HS-27A (cell line): ENCODE results near the gene SPAG16.

Source experiments
- DNase-seq: peaks from one replicate; pipeline ENCODE4 v3.0.0-alpha.2; 2012; ENCODE audit warnings: low read depth, missing footprints

SPAG16 gene

GRCh38 chr2:214088536-214088935, 804.3 kb downstream of the SPAG16 start:
- no peak for DNase-seq

GRCh38 chr2:214096208-214096715, 812.0 kb downstream of the SPAG16 start:
- no peak for DNase-seq

GRCh38 chr2:214098811-214099210, 814.5 kb downstream of the SPAG16 start:
- no peak for DNase-seq

GRCh38 chr2:214100488-214100887, 816.2 kb downstream of the SPAG16 start:
- no peak for DNase-seq

GRCh38 chr2:214103276-214104001, 819.2 kb downstream of the SPAG16 start:
- no peak for DNase-seq

- no peak for DNase-seq
These were observed 820.0 kb downstream of the SPAG16 start for GRCh38 chr2:214104219-214104618.

GRCh38 chr2:214104967-214105366, 820.7 kb downstream of the SPAG16 start:
- DNase-seq, result no peak

- DNase-seq, result no peak
These were observed 823.5 kb downstream of the SPAG16 start for GRCh38 chr2:214107726-214108125.

GRCh38 chr2:214108598-214108997, 824.3 kb downstream of the SPAG16 start:
- no peak for DNase-seq

- DNase-seq, result no peak
These were observed 832.8 kb downstream of the SPAG16 start for GRCh38 chr2:214117054-214117453.

GRCh38 chr2:214126135-214126534, 841.9 kb downstream of the SPAG16 start:
- peak; percentile 7 for DNase-seq

- no peak for DNase-seq
These were observed 842.9 kb downstream of the SPAG16 start for GRCh38 chr2:214127170-214127569.

GRCh38 chr2:214127571-214127970, 843.3 kb downstream of the SPAG16 start:
- DNase-seq, result no peak

GRCh38 chr2:214128040-214128439, 843.8 kb downstream of the SPAG16 start:
- no peak for DNase-seq

- no peak for DNase-seq
These were observed 845.9 kb downstream of the SPAG16 start for GRCh38 chr2:214130114-214130513.

- peak; percentile 17 for DNase-seq
These were observed 851.7 kb downstream of the SPAG16 start for GRCh38 chr2:214135966-214136365.

- no peak for DNase-seq
These were observed 854.5 kb downstream of the SPAG16 start for GRCh38 chr2:214138779-214139178.

GRCh38 chr2:214139630-214140284, 855.5 kb downstream of the SPAG16 start:
- DNase-seq, result no peak

GRCh38 chr2:214156971-214157370, 872.7 kb downstream of the SPAG16 start:
- no peak for DNase-seq

GRCh38 chr2:214158851-214159250, 874.6 kb downstream of the SPAG16 start:
- DNase-seq, result no peak

- no peak for DNase-seq
These were observed 885.0 kb downstream of the SPAG16 start for GRCh38 chr2:214169281-214169680.

GRCh38 chr2:214169736-214170135, 885.5 kb downstream of the SPAG16 start:
- no peak for DNase-seq

GRCh38 chr2:214174563-214174962, 890.3 kb downstream of the SPAG16 start:
- DNase-seq, result no peak

- no peak for DNase-seq
These were observed 895.8 kb downstream of the SPAG16 start for GRCh38 chr2:214180071-214180470.
